ENCODE results near the gene SAFB. TPM values are rescaled to one million over a fixed set of nuclear protein-coding genes. Genes with fewer than 3 reads are reported as not detected.

The SAFB gene
- polyA plus RNA-seq (ENCODE audit: low read depth in 6 of 6) = 100 to 1,000 TPM in 1 of 6 donors, 10 to 100 TPM in 5; 18.3 to 119 (median 43.4) TPM

GRCh38 chr19:5622465-5623396 lies at the start of gene SAFB, which contains the start of gene SAFB2:
Gene SAFB, plus strand, starts transcription at chr19:5623083. Its CDS starts 123 bp downstream, at chr19:5623206.
Gene SAFB2, minus strand, starts transcription at chr19:5622776. Its CDS starts 61 bp downstream, at chr19:5622715.
- ATAC-seq (ENCODE audit: low read depth in 2 of 2) (peak; percentile 77 to 80), DNase-seq (peak; percentile 99)
- H3K9me3 Mint-ChIP-seq = peaks cover 0 to 1% (median 0%) of the 10 kb centered on the region in 7 donors
- peak within 1 kb of the TSS; percentile 99 to 100 (median 100) for H3K27ac Mint-ChIP-seq
- peak within 1 kb of the TSS; percentile 99 to 100 (median 100) for H3K4me3 Mint-ChIP-seq
- no peaks in the 10 kb centered on the region for H3K27me3 Mint-ChIP-seq
- peaks cover 53 to 77% (median 63%) of the 10 kb centered on the region in 3 donors for H3K4me1 Mint-ChIP-seq
- H3K36me3 Mint-ChIP-seq = peaks cover 7 to 29% of the 10 kb centered on the region in 2 donors

DNA sequence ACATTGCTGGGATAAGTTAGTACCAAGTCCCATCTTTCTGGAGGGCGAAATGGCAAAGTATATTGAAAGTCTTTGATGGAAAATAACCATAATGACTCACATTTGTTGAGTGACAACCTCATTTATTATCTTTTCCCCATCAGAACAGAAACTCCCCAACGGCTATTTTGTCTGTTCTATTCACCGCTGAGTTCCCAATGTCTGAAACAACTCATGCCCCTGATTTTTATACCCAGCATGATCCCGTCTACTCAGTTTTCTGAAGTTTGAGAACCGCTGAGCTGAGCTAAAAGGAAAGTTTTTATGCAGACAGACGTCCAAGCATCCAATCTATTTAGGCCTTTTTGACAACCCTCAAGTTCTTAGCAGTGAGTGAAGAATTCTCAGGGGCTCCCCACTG lies 47.3 kb upstream of the SAFB start:
- no peak for ATAC-seq (ENCODE audit: low read depth in 2 of 2)
- Mint-ChIP-seq H3K9me3 (peaks cover 0 to 6% (median 0%) of the 10 kb centered on the region in 7 donors), H3K36me3 (no peaks in the 10 kb centered on the region), H3K27me3 (no peaks in the 10 kb centered on the region), H3K4me1 (peaks cover 8 to 12% (median 9%) of the 10 kb centered on the region in 3 donors), H3K27ac (no peak overlapping the region), H3K4me3 (no peak overlapping the region)
- DNase-seq = no peak

DNA sequence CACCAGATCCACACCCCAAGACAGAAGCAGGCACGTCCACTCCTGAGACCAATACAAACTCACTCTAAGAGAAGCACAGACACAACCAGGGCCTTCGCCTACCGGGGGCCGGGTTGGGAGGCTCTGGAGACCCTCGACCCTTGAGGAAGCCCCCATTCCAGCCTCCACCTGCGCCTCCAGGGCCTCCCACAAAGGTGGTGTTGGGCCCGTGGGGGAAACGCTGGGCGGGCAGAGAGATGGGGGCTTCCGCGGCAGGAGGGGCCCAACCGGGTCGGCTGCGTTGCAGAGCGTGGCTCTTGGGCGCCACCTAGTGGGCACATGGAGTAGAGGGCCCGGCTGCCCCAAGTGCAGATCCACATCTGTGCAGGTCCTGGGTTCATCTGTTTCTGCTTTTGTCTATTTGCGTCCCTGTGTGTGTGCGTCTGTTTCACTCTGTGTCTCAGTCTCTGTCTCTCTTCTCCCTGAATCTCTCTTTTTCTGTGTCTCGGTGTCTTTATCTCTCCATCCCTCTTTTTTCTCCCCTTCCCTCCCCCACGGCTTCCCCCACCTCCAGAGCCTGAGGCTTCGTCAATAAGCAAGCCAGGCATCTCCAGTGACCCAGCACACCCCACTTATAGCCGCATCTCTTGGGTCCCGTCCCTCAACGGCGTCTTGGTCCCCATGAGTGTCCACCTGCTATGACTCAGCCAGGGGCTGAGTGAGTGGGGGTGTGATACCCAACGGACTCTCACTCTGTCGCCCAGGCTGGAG lies 44.6 kb upstream of the SAFB start:
- no peaks in the 10 kb centered on the region for H3K36me3 Mint-ChIP-seq
- ATAC-seq (ENCODE audit: low read depth in 2 of 2) = peak; percentile 87 to 88
- peak overlapping the region in 2 of 8 donors; percentile 47 to 53 for H3K4me3 Mint-ChIP-seq
- H3K27me3 Mint-ChIP-seq = no peaks in the 10 kb centered on the region
- peak; percentile 60 for DNase-seq
- peak overlapping the region in 3 of 6 donors; percentile 49 to 81 (median 67) for H3K27ac Mint-ChIP-seq
- peaks cover 8 to 12% (median 9%) of the 10 kb centered on the region in 3 donors for H3K4me1 Mint-ChIP-seq
- no peaks in the 10 kb centered on the region for H3K9me3 Mint-ChIP-seq

- H3K9me3 Mint-ChIP-seq = no peaks in the 10 kb centered on the region
- peak overlapping the region in 1 of 8 donors; percentile 41 for H3K4me3 Mint-ChIP-seq
Observed at GRCh38 chr19:5579286-5579685, 43.6 kb upstream of the SAFB start.

DNA sequence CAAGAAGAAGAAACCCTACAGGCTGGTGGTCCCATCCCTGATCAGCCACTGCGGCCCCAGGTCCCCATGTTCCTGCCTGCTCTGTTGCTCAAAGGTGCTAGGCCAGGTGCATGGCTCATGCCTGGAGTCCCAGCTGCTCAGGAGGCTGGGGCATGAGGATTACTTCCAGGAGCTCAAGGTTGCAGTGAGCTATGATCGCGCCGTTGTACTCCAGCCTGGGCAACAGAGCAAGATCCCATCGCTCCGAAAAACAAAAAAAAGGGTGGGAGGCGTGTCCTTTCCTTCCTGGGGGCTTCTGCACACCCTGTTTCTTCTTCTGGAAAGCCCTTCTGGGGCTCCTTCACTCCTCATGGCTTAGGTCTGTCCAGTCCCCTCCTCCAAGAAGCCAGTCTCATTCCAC lies 43.2 kb upstream of the SAFB start:
- Mint-ChIP-seq H3K4me1 (peaks cover 8 to 12% (median 9%) of the 10 kb centered on the region in 3 donors), H3K36me3 (no peaks in the 10 kb centered on the region), H3K27me3 (no peaks in the 10 kb centered on the region), H3K27ac (no peak overlapping the region), H3K4me3 (no peak overlapping the region), H3K9me3 (no peaks in the 10 kb centered on the region)
- ATAC-seq (ENCODE audit: low read depth in 2 of 2) (no peak), DNase-seq (no peak)

More at GRCh38 chr19:5579286-5579685, 43.6 kb upstream of the SAFB start:
- peaks cover 8 to 12% (median 9%) of the 10 kb centered on the region in 3 donors for H3K4me1 Mint-ChIP-seq
- no peaks in the 10 kb centered on the region for H3K27me3 Mint-ChIP-seq
- no peak for DNase-seq
- no peak for ATAC-seq (ENCODE audit: low read depth in 2 of 2)
- H3K27ac Mint-ChIP-seq = no peak overlapping the region
- no peaks in the 10 kb centered on the region for H3K36me3 Mint-ChIP-seq

- H3K4me3 Mint-ChIP-seq = no peak overlapping the region
- no peak for DNase-seq
Observed at GRCh38 chr19:5580161-5580571, 42.7 kb upstream of the SAFB start.

GRCh38 chr19:5585461-5586299 lies 37.2 kb upstream of the SAFB start:
- Mint-ChIP-seq H3K36me3 (peaks cover 0 to 7% of the 10 kb centered on the region in 2 donors), H3K4me3 (peak overlapping the region in 5 of 8 donors; percentile 12 to 51 (median 38)), H3K4me1 (peaks cover 7 to 13% (median 12%) of the 10 kb centered on the region in 3 donors), H3K27me3 (no peaks in the 10 kb centered on the region), H3K27ac (peak overlapping the region in 5 of 6 donors; percentile 28 to 82 (median 65)), H3K9me3 (no peaks in the 10 kb centered on the region)
- ATAC-seq (ENCODE audit: low read depth in 2 of 2) = peak; percentile 72
- DNase-seq = peak; percentile 11

More at GRCh38 chr19:5580161-5580571, 42.7 kb upstream of the SAFB start:
- H3K9me3 Mint-ChIP-seq = no peaks in the 10 kb centered on the region
- ATAC-seq (ENCODE audit: low read depth in 2 of 2) = no peak
- no peaks in the 10 kb centered on the region for H3K27me3 Mint-ChIP-seq
- H3K4me1 Mint-ChIP-seq = peaks cover 8 to 12% (median 9%) of the 10 kb centered on the region in 3 donors
- no peak overlapping the region for H3K27ac Mint-ChIP-seq
- no peaks in the 10 kb centered on the region for H3K36me3 Mint-ChIP-seq

DNA sequence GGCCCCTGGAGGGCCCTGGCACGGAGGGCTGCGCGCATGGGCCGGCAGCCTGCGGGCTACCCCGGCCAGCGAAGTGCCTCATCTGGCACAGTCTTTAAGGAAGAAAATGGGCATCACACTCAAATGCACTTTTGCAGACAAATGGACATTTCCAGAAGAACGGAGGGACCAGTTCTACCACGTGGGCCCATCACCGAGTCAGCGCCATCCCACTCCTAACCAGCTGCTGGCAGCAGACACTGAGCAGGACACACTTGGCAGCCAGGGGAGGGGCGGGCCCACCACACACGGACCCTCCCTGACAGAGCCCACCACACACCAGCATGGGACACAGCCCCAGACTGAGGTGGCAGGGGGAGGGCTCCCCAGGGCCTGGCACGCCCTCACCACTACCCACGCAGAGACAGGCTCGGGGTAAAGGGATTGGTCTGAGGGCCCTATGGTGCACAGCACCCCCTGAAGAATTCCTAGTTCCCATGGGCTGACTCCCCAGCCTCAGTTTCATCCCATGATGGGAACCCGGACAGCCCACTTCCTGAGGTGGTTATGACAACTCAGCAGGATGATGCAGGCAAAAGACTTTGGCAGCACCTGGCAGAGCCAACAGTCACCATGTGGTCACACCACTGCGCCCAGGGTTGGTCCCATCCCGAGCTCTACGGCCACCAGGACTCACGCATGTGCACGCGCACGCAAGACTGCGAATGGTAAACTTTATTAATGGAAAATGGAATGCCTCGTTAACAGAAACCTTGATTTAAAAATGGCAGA lies 36.4 kb upstream of the SAFB start:
- Mint-ChIP-seq H3K27ac (peak overlapping the region in 3 of 6 donors; percentile 36 to 77 (median 57)), H3K27me3 (no peaks in the 10 kb centered on the region), H3K4me1 (peaks cover 7 to 13% (median 12%) of the 10 kb centered on the region in 3 donors), H3K4me3 (no peak overlapping the region), H3K36me3 (peaks cover 0 to 7% of the 10 kb centered on the region in 2 donors), H3K9me3 (no peaks in the 10 kb centered on the region)
- DNase-seq = no peak
- ATAC-seq (ENCODE audit: low read depth in 2 of 2) = peak in 1 of 2 donors; percentile 4

DNA sequence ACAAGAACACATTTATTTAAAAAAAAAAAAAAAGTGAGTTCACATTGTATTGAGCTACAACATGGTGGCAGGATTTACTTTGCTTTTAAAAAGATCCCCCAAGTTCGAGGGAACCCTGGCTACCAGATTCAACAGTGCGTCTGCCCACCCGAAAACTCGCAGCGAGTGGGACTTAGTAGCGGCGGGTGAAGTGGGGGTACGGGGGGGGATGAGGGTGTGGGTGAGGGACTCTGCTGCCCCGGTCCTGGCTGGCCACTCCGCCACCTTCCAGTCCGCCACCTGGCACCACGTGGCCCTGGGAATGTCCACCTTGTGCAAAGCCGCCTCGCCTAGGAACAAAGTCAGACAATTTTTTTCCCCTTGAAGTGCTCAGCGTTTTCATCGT lies 35.8 kb upstream of the SAFB start:
- ATAC-seq (ENCODE audit: low read depth in 2 of 2) = no peak
- Mint-ChIP-seq H3K27me3 (no peaks in the 10 kb centered on the region), H3K9me3 (no peaks in the 10 kb centered on the region), H3K4me1 (peaks cover 7 to 13% (median 12%) of the 10 kb centered on the region in 3 donors), H3K4me3 (no peak overlapping the region), H3K36me3 (peaks cover 5 to 7% of the 10 kb centered on the region in 2 donors), H3K27ac (no peak overlapping the region)
- no peak for DNase-seq

DNA sequence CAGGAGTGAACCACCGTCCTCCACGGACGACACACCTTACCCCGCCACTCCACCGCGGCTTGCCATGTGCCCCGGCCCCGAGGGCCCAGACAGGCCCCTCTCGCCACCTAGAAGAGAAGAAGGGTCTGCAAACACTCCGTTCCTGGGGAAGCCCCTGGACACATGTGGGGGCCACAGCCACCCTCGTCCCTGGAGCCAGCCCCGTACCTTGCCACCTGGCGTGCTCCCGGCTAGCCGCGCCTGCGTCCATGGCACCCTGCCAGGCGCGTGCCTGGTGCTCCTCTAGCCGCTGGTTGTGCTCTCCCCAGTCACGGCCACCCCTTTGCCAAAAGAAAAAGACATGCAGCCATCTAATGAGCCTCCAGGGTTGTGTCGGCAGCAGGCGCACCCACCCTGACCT lies 35.2 kb upstream of the SAFB start:
- peak overlapping the region in 2 of 6 donors; percentile 24 to 53 for H3K27ac Mint-ChIP-seq
- H3K4me3 Mint-ChIP-seq = peak overlapping the region in 2 of 8 donors; percentile 15 to 30
- no peak for DNase-seq
- no peaks in the 10 kb centered on the region for H3K27me3 Mint-ChIP-seq
- no peak for ATAC-seq (ENCODE audit: low read depth in 2 of 2)
- H3K9me3 Mint-ChIP-seq = no peaks in the 10 kb centered on the region
- peaks cover 7 to 13% (median 12%) of the 10 kb centered on the region in 3 donors for H3K4me1 Mint-ChIP-seq
- peaks cover 5 to 7% of the 10 kb centered on the region in 2 donors for H3K36me3 Mint-ChIP-seq

GRCh38 chr19:5588441-5588840 lies 34.4 kb upstream of the SAFB start:
- Mint-ChIP-seq H3K27me3 (no peaks in the 10 kb centered on the region), H3K27ac (peak overlapping the region in 2 of 6 donors; percentile 33 to 66), H3K9me3 (no peaks in the 10 kb centered on the region), H3K36me3 (peaks cover 7 to 13% of the 10 kb centered on the region in 2 donors), H3K4me1 (peaks cover 7 to 13% (median 12%) of the 10 kb centered on the region in 3 donors), H3K4me3 (no peak overlapping the region)
- no peak for ATAC-seq (ENCODE audit: low read depth in 2 of 2)
- DNase-seq = no peak

Measured in naive B cell (primary cell).